Inflammatory macrophage treated with lipopolysaccharide for 4 hours (primary cell): Measurements from ENCODE around the gene UPK1A.
"Not testable (repeated sequence)": the region's sequence is repeated elsewhere in the genome, so short reads cannot be mapped to it uniquely, and the experiment has no call there.

Source experiments
- DNase-seq: peaks from one replicate; pipeline ENCODE4 v3.0.0-alpha.2; 2020

UPK1A gene

DNA sequence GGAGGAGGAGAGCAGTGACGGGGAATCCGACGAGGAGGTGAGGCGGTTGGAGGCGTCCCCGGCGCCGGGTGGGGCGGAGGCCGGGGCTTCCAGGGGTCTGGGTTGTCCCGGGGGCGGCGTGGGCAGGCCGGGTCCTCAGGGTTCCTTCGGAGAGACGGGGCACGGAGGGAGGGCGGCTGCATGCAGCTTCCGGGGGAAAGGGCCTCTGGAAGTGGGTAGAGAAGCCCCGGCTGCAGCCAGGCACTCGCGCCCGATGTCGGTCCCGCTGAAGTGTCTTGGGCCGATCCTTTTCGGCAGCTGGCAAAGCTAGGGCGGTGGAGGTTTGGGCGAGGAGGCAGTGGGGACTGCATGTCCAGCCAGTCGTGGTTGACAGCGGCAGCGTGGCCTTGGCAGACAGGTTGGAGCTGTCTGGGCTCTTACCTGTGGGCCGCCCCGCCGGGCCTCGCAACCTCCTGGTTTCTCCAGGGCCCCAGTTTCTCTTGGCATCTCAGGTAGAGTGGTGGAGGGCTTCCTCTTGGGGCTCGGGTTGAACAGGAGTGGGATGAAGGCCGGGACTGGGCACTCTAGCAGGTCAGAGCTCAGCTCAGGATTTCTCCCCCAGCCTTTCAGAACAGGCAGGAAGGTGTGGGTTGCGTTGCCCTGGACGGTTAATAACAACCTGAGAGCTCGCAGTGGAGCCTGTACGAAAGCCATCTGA lies 52.2 kb downstream of the UPK1A start:
- peak; percentile 28 for DNase-seq

DNA sequence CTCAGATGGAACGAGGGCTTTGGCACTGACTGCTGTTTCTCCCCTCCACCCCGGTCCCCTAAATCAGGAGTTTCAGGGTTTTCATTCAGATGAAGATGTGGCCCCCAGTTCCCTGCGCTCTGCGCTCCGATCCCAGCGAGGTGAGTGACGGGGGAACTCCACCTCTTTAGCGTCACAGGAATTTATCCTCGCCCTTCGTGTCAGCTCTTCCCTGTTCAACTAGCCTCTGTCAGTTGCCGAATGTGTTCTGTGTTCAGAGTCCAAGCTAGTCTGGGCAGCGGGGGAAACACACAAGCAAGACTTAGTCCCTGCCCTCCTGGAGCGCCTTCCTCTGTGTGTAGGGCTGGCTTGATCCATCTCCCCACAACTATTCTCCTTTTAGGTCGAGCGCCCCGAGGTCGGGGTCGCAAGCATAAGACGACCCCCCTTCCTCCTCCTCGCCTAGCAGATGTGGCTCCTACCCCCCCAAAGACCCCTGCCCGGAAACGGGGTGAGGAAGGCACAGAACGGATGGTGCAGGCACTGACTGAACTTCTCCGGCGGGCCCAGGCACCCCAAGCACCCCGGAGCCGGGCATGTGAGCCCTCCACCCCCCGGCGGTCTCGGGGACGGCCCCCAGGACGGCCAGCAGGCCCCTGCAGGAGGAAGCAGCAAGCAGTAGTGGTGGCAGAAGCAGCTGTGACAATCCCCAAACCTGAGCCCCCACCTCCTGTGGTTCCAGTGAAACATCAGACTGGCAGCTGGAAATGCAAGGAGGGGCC lies 53.3 kb downstream of the UPK1A start:
- DNase-seq = no peak

DNA sequence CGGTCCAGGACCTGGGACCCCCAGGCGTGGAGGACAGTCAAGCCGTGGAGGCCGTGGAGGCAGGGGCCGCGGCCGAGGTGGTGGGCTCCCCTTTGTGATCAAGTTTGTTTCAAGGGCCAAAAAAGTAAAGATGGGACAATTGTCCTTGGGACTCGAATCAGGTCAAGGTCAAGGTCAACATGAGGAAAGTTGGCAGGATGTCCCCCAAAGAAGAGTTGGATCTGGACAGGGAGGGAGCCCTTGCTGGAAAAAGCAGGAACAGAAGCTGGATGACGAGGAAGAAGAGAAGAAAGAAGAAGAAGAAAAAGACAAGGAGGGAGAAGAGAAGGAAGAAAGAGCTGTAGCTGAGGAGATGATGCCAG lies 53.8 kb downstream of the UPK1A start:
- DNase-seq = no peak

DNA sequence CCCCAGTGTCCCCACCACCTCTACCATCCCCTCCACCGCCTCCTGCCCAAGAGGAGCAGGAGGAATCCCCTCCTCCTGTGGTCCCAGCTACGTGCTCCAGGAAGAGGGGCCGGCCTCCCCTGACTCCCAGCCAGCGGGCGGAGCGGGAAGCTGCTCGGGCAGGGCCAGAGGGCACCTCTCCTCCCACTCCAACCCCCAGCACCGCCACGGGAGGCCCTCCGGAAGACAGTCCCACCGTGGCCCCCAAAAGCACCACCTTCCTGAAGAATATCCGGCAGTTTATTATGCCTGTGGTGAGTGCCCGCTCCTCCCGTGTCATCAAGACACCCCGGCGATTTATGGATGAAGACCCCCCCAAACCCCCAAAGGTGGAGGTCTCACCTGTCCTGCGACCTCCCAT lies 54.3 kb downstream of the UPK1A start:
- DNase-seq = no peak

DNA sequence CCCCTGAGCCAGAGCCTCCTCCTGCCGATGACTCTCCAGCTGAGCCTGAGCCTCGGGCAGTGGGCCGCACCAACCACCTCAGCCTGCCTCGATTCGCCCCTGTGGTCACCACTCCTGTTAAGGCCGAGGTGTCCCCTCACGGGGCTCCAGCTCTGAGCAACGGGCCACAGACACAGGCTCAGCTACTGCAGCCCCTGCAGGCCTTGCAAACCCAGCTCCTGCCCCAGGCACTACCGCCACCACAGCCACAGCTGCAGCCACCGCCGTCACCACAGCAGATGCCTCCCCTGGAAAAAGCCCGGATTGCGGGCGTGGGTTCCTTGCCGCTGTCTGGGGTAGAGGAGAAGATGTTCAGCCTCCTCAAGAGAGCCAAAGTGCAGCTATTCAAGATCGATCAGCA lies 55.1 kb downstream of the UPK1A start:
- DNase-seq = no peak

DNA sequence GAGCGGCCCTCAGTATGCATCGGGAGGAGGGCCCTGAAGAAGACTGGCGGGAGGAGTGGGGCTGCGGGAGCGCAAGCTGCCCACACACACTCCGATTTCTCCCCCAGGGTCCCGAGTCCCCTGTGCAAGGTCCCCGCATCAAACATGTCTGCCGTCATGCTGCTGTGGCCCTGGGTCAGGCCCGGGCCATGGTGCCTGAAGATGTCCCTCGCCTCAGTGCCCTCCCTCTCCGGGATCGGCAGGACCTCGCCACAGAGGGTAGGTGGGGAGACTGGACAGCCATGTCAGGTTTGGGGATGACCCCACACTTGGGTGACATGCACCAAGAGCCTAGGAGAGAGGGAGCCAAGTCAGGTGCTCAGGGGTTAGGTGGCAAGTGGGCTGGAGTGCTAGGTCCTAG lies 56.1 kb downstream of the UPK1A start:
- DNase-seq = no peak

DNA sequence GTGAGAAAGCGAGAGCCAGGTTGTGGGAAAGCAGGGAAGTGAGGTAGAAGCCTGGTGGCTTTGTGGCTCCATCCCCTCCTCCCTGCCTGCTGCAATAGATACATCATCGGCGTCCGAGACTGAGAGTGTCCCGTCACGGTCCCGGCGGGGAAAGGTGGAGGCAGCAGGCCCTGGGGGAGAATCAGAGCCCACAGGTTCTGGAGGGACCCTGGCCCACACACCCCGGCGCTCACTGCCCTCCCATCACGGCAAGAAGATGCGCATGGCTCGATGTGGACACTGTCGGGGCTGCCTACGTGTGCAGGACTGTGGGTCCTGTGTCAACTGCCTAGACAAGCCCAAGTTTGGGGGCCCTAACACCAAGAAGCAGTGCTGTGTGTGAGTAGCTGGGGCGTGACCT lies 56.6 kb downstream of the UPK1A start:
- no peak for DNase-seq

DNA sequence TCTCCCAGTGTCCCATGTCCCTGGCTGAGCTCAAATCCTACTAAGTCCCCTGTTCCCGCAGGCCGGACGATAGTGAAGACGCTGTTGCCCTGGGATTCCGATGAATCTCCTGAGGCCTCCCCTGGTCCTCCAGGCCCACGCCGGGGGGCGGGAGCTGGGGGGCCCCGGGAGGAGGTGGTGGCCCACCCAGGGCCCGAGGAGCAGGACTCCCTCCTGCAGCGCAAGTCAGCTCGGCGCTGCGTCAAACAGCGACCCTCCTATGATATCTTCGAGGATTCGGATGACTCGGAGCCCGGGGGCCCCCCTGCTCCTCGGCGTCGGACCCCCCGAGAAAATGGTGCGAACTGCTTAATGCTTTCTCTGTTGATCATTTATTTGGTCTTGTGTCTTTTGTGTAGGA lies 57.4 kb downstream of the UPK1A start:
- DNase-seq = no peak

DNA sequence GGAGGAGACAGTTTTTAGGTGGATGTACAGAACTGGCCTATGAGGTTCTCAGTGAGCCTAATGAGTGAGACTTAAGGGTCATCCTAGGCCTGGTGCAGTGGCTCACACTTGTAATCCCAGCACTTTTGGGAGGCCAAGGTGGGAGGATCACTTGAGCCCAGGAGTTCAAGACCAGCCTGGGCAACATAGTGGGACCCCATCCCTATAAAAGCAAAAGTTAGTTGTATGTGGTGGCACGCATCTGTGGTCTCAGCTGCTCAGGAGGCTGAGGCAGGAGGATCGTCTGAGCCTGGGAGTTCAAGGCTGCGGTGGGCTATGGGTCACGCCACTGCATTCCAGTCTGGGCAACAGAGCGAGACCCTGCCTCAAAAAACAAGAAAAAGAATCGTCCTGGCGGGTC lies 57.8 kb downstream of the UPK1A start:
- DNase-seq = not testable (repeated sequence)

DNA sequence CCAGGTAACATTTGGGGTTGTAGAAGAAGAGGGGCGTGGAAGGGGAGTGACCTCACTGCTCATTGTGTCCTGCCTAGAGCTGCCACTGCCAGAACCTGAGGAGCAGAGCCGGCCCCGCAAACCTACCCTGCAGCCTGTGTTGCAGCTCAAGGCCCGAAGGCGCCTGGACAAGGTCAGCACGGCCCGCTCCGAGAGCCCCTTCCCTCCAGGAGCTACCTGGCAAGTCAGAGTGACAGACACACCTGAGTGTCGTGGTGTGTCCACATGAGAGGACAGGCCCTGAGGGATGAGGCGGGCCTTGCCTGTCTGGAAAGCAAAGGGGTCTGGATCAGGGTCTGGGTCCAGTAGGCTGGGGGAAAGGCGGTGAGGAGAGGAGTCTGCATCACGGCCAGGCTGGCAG lies 58.2 kb downstream of the UPK1A start:
- no peak for DNase-seq

DNA sequence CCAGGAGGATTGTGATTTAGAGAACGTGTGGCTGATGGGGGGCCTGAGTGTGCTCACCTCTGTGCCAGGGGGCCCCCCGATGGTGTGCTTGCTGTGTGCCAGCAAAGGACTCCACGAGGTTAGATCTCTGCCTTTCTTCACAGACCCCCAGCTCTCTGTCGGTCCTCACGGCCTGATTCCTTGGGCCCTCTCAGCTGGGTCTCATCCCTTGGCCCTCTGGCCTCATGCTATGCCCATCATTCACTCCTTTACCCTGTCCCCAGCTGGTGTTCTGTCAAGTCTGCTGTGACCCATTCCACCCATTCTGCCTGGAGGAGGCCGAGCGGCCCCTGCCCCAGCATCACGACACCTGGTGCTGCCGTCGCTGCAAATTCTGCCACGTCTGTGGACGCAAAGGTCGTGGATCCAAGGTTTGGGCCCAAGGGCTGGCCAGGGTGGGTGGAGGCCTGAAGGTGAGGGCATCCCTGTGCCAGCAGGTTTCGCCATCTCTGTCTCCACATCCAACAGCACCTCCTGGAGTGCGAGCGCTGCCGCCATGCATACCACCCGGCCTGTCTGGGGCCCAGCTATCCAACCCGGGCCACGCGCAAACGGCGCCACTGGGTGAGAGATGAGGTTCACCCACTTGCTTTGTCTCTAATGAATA lies 59.0 kb downstream of the UPK1A start:
- no peak for DNase-seq

DNA sequence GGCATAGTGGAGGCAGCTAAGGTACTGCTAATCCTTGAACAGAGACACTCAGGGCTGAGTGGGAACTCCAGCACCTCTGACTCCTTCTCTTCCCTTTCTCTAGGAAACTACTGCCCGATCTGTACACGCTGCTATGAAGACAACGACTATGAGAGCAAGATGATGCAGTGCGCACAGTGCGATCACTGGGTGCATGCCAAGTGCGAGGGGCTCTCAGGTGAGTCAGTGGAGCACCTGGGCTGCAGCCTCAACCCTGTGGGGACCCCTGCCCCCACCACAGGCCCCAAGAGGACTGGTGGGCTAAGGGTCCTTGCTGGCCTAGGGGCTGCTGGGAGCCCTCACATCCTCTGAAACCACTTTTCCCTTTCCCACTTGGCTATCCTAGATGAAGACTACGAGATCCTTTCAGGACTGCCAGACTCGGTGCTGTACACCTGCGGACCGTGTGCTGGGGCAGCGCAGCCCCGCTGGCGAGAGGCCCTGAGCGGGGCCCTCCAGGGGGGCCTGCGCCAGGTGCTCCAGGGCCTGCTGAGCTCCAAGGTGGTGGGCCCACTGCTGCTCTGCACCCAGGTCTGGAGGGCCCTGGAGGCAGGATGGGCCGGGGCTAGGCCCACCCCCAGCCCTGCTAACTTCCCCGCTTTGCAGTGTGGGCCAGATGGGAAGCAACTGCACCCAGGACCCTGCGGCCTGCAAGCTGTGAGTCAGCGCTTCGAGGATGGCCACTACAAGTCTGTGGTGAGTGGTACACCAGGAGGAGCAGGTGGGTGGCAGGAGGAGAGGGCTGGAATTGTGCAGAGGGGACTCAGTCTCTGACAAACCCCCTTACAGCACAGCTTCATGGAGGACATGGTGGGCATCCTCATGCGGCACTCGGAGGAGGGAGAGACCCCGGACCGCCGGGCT lies 61.0 kb downstream of the UPK1A start:
- DNase-seq = no peak
